Esophagus squamous epithelium (tissue), 5 donors: ENCODE results near the gene FCHSD2. TPM values are rescaled to one million over a fixed set of nuclear protein-coding genes. Genes with fewer than 3 reads are reported as not detected.

Experiments used
- DNase-seq: peaks from one replicate; lab custom pipeline; 2025; lab: John Stamatoyannopoulos, UW
- H3K27ac ChIP-seq, 4 donors: fragments of 200-600 bp; sonication (generic); one replicate each; pipeline ENCODE4 v1.5.1; 2016 to 2019; ENCODE audit warnings: mild to moderate bottlenecking in 1 of 4
- H3K27me3 ChIP-seq, 4 donors: fragments of 200-600 bp; sonication (generic); 1 replicate in 3 of 4; 2 replicates in 1 of 4; pipeline versions ENCODE4 v1.5.1 to v1.6.0; 2017 to 2021; ENCODE audit warnings: antibody characterized with exemption in 1 of 4
- H3K36me3 ChIP-seq, 3 donors: fragments of 200-600 bp; sonication (generic); one replicate each; pipeline ENCODE4 v1.5.1; 2016 to 2019
- H3K4me1 ChIP-seq, 3 donors: fragments of 200-600 bp; sonication (generic); one replicate each; pipeline ENCODE4 v1.5.1; 2017 to 2019
- H3K4me3 ChIP-seq, 4 donors: fragments of 200-600 bp; sonication (generic); 1 replicate in 3 of 4; 2 replicates in 1 of 4; pipeline ENCODE4 v1.5.1; 2016 to 2019; ENCODE audit warnings: mild to moderate bottlenecking in 2 of 4, moderate library complexity in 1 of 4
- H3K9me3 ChIP-seq, 3 donors: fragments of 200-600 bp; sonication (generic); one replicate each; pipeline ENCODE4 v1.5.1; 2016 to 2019
- CTCF ChIP-seq, 6 experiments: fragments of 450-650 bp in 4 of 6; fragments of 200-600 bp in 2 of 6; sonication (generic) in 2 of 6; IDR thresholded peaks; one replicate each; pipeline ENCODE4 v1.5.1; 2016 to 2019; ENCODE audit warnings: antibody characterized with exemption in 6 of 6, mild to moderate bottlenecking in 4 of 6, moderate library complexity in 4 of 6
- POLR2A ChIP-seq, 4 donors: fragments of 450-650 bp; IDR thresholded peaks; one replicate each; pipeline ENCODE4 v1.6.1; 2017; ENCODE audit warnings: antibody characterized with exemption in 4 of 4, mild to moderate bottlenecking in 4 of 4, moderate library complexity in 3 of 4
- WGBS, 2 donors: methylation state at CpG; one replicate each; pipeline ENCODE4 v1.1.5; 2018; 5-methylcytosine and 5-hydroxymethylcytosine counted together
- intact Hi-C: fragments of 100-400 bp; cut with DNase I; formaldehyde crosslinking; loops from one replicate; pipeline ENCODE4 v1.15.0; 2022
- total RNA-seq, 4 donors: library from RNA; depleted of rRNA; stranded (reverse); fragments of >200 nt; gene quantifications; one replicate each; pipeline ENCODE4 v1.1.0, GENCODE V29; 2016
- donor health status: DM: yes; HTN: yes; CAD: no.

The FCHSD2 gene
- total RNA-seq, 4 donors from 2014 or later: 4.1 to 12.8 (median 6.8) TPM

- WGBS, 2 donors: 91 to 96% methylated on average over 3 of the region's 3 CpGs
- intact Hi-C loops: no loop called here
- TF ChIP-seq CTCF (IDR thresholded peaks at IDR 0.05): no peak
- no peak for TF ChIP-seq POLR2A (IDR thresholded peaks at IDR 0.05)
These were observed 266.0 kb downstream of the FCHSD2 start for GRCh38 chr11:72876147-72876546.

GRCh38 chr11:72875736-72876135, 266.4 kb downstream of the FCHSD2 start:
- Histone ChIP-seq H3K4me1 (no peaks in the 10 kb centered on the region), H3K36me3 (peaks cover 0 to 14% (median 0%) of the 10 kb centered on the region in 3 donors), H3K4me3 (no peak overlapping the region), H3K27ac (no peak overlapping the region), H3K27me3 (no peaks in the 10 kb centered on the region), H3K9me3 (no peaks in the 10 kb centered on the region)
- 92 to 100% methylated on average over 1 of the region's 1 CpG for WGBS, 2 donors
- intact Hi-C loops: no loop called here
- DNase-seq: no peak
- TF ChIP-seq POLR2A (IDR thresholded peaks at IDR 0.05) (no peak), CTCF (IDR thresholded peaks at IDR 0.05) (no peak)

More at GRCh38 chr11:72876147-72876546, 266.0 kb downstream of the FCHSD2 start:
- Histone ChIP-seq H3K9me3 (no peaks in the 10 kb centered on the region), H3K27ac (no peak overlapping the region), H3K4me1 (no peaks in the 10 kb centered on the region), H3K36me3 (peaks cover 0 to 14% (median 0%) of the 10 kb centered on the region in 3 donors), H3K4me3 (no peak overlapping the region), H3K27me3 (no peaks in the 10 kb centered on the region)
- DNase-seq: no peak

- no peaks in the 10 kb centered on the region for H3K9me3 ChIP-seq
- H3K4me1 ChIP-seq: no peaks in the 10 kb centered on the region
- TF ChIP-seq POLR2A (IDR thresholded peaks at IDR 0.05): no peak
- TF ChIP-seq CTCF (IDR thresholded peaks at IDR 0.05): no peak
- no peaks in the 10 kb centered on the region for H3K27me3 ChIP-seq
- no peak overlapping the region for H3K4me3 ChIP-seq
- peaks cover 0 to 34% (median 0%) of the 10 kb centered on the region in 3 donors for H3K36me3 ChIP-seq
- DNase-seq: no peak
- intact Hi-C loops: no loop called here
- WGBS, 2 donors: 92% methylated on average over 1 of the region's 1 CpG
- no peak overlapping the region for H3K27ac ChIP-seq
These were observed 270.1 kb downstream of the FCHSD2 start for GRCh38 chr11:72872012-72872411.

GRCh38 chr11:72871119-72871518, 271.0 kb downstream of the FCHSD2 start:
- DNase-seq: no peak

GRCh38 chr11:72869831-72870230, 272.3 kb downstream of the FCHSD2 start:
- WGBS, 2 donors: 90 to 100% methylated on average over 4 of the region's 4 CpGs
- Histone ChIP-seq H3K4me1 (peaks cover 0 to 9% (median 0%) of the 10 kb centered on the region in 3 donors), H3K9me3 (no peaks in the 10 kb centered on the region), H3K27me3 (no peaks in the 10 kb centered on the region), H3K27ac (no peak overlapping the region), H3K36me3 (peaks cover 0 to 31% (median 0%) of the 10 kb centered on the region in 3 donors), H3K4me3 (no peak overlapping the region)
- intact Hi-C loops: no loop called here
- no peak for TF ChIP-seq POLR2A (IDR thresholded peaks at IDR 0.05)
- TF ChIP-seq CTCF (IDR thresholded peaks at IDR 0.05): no peak
- DNase-seq: no peak

More at GRCh38 chr11:72871119-72871518, 271.0 kb downstream of the FCHSD2 start:
- intact Hi-C loops: no loop called here
- Histone ChIP-seq H3K4me3 (no peak overlapping the region), H3K36me3 (peaks cover 0 to 31% (median 0%) of the 10 kb centered on the region in 3 donors), H3K4me1 (no peaks in the 10 kb centered on the region), H3K27ac (no peak overlapping the region), H3K9me3 (no peaks in the 10 kb centered on the region), H3K27me3 (no peaks in the 10 kb centered on the region)
- no peak for TF ChIP-seq POLR2A (IDR thresholded peaks at IDR 0.05)
- TF ChIP-seq CTCF (IDR thresholded peaks at IDR 0.05): no peak
- WGBS, 2 donors: 76 to 91% methylated on average over 1 of the region's 1 CpG
